Mesendoderm (in vitro differentiated cells): Measurements from ENCODE around the gene TSPAN31.

Experiments used
- DNase-seq: peaks from one replicate; pipeline ENCODE4 v3.0.0; 2013
- H2AK5ac ChIP-seq: 2 replicates; pipeline ENCODE4 v1.6.1; 2013; ENCODE audit warnings: low read length, inconsistent platforms
- H2BK120ac ChIP-seq: 2 replicates; pipeline ENCODE4 v1.6.1; 2013; ENCODE audit warnings: low read depth, mild to moderate bottlenecking, low read length, moderate library complexity, mixed read lengths
- H2BK15ac ChIP-seq: replicated peaks from 2 replicates; pipeline ENCODE4 v1.6.1; 2013; ENCODE audit warnings: low read depth, mild to moderate bottlenecking, moderate library complexity
- H2BK5ac ChIP-seq: 2 replicates; pipeline ENCODE4 v1.6.1; 2013; ENCODE audit warnings: low read length, inconsistent platforms
- H3K18ac ChIP-seq: 2 replicates; pipeline ENCODE4 v1.6.1; 2013; ENCODE audit warnings: mild to moderate bottlenecking, low read length, mixed read lengths
- H3K23ac ChIP-seq: one replicate; pipeline ENCODE4 v1.6.1; 2013; ENCODE audit warnings: low read length
- H3K27ac ChIP-seq: 2 replicates; pipeline ENCODE4 v1.5.1; 2013; ENCODE audit warnings: low read depth, mild to moderate bottlenecking, inconsistent platforms, low read length, moderate library complexity
- H3K27me3 ChIP-seq: 2 replicates; pipeline ENCODE4 v1.6.1; 2013; ENCODE audit warnings: low read length, control low read depth, mild to moderate bottlenecking, inconsistent platforms; ENCODE audit not compliant: insufficient read depth, poor library complexity
- H3K36me3 ChIP-seq: 2 replicates; pipeline ENCODE4 v1.6.1; 2013; ENCODE audit warnings: low read length, inconsistent platforms; ENCODE audit not compliant: control insufficient read depth, insufficient read depth
- H3K4ac ChIP-seq: one replicate; pipeline ENCODE4 v1.6.1; 2013; ENCODE audit warnings: low read depth, mild to moderate bottlenecking, low read length, moderate library complexity
- H3K4me1 ChIP-seq: 2 replicates; pipeline ENCODE4 v1.6.1; 2013; ENCODE audit warnings: low read depth, low read length, inconsistent platforms; ENCODE audit not compliant: control insufficient read depth
- H3K4me2 ChIP-seq: 2 replicates; pipeline ENCODE4 v1.6.1; 2013; ENCODE audit warnings: low read length
- H3K4me3 ChIP-seq: 2 replicates; pipeline ENCODE4 v1.5.1; 2013; ENCODE audit warnings: mild to moderate bottlenecking, low read length
- H3K56ac ChIP-seq: one replicate; pipeline ENCODE4 v1.6.1; 2013; ENCODE audit warnings: low read length
- H3K79me1 ChIP-seq: 2 replicates; pipeline ENCODE4 v1.6.1; 2013; ENCODE audit warnings: low read length, inconsistent platforms
- H3K79me2 ChIP-seq: 2 replicates; pipeline ENCODE4 v1.6.1; 2013; ENCODE audit warnings: mild to moderate bottlenecking, low read length; ENCODE audit not compliant: control insufficient read depth, insufficient read depth
- H3K9ac ChIP-seq: 2 replicates; pipeline ENCODE4 v1.6.1; 2013; ENCODE audit warnings: low read length, inconsistent platforms
- H4K5ac ChIP-seq: one replicate; pipeline ENCODE4 v1.6.1; 2013; ENCODE audit warnings: low read length
- H4K8ac ChIP-seq: one replicate; pipeline ENCODE4 v1.6.1; 2013; ENCODE audit warnings: low read depth, mild to moderate bottlenecking, control low read depth, low read length, moderate library complexity
- WGBS: extraction: QIAGEN DNeasy Blood & Tissue Kit; methylation state at CpG from one replicate; pipeline ENCODE4 v1.1.7; 2013; ENCODE audit warnings: low lambda C conversion rate, missing lambda C conversion rate; ENCODE audit not compliant: insufficient coverage; ENCODE audit errors: extremely low coverage; 5-methylcytosine and 5-hydroxymethylcytosine counted together

The TSPAN31 gene

GRCh38 chr12:57783466-57783801 lies 38.6 kb downstream of the TSPAN31 start:
- peaks cover 4% of the 10 kb centered on the region for H3K36me3 ChIP-seq
- H3K18ac ChIP-seq: no peak overlapping the region
- H2BK120ac ChIP-seq: no peak overlapping the region
- no peak overlapping the region for H2BK5ac ChIP-seq
- no peaks in the 10 kb centered on the region for H3K27me3 ChIP-seq
- H3K4me3 ChIP-seq: peak overlapping the region; percentile 96
- H3K23ac ChIP-seq: no peak overlapping the region
- peak overlapping the region; percentile 97 for H3K56ac ChIP-seq
- no peak overlapping the region for H3K27ac ChIP-seq
- no peak overlapping the region for H4K5ac ChIP-seq
- peak overlapping the region; percentile 85 for H3K4me2 ChIP-seq
- H3K79me2 ChIP-seq: peaks cover 8% of the 10 kb centered on the region
- H3K79me1 ChIP-seq: peaks cover 5% of the 10 kb centered on the region
- peak overlapping the region; percentile 94 for H3K9ac ChIP-seq
- no peak overlapping the region for H2BK15ac ChIP-seq
- no peak overlapping the region for H2AK5ac ChIP-seq
- H4K8ac ChIP-seq: no peak overlapping the region
- no peaks in the 10 kb centered on the region for H3K4me1 ChIP-seq
- DNase-seq: no peak
- no peak overlapping the region for H3K4ac ChIP-seq
- no CpG with 5 or more reads among the region's 12 CpGs for WGBS

- H3K27me3 ChIP-seq: no peaks in the 10 kb centered on the region
- no peak overlapping the region for H3K9ac ChIP-seq
- DNase-seq: no peak
- no peak overlapping the region for H3K4ac ChIP-seq
- WGBS: no CpG with 5 or more reads among the region's 11 CpGs
- no peak overlapping the region for H2BK120ac ChIP-seq
- H3K18ac ChIP-seq: no peak overlapping the region
- no peak overlapping the region for H3K4me2 ChIP-seq
- no peak overlapping the region for H4K8ac ChIP-seq
- H3K56ac ChIP-seq: no peak overlapping the region
- no peak overlapping the region for H2AK5ac ChIP-seq
- H4K5ac ChIP-seq: no peak overlapping the region
- H2BK5ac ChIP-seq: no peak overlapping the region
- H3K4me3 ChIP-seq: no peak overlapping the region
- no peaks in the 10 kb centered on the region for H3K4me1 ChIP-seq
- H3K79me1 ChIP-seq: peaks cover 5% of the 10 kb centered on the region
- peaks cover 8% of the 10 kb centered on the region for H3K79me2 ChIP-seq
- no peak overlapping the region for H2BK15ac ChIP-seq
- H3K23ac ChIP-seq: no peak overlapping the region
- H3K36me3 ChIP-seq: peaks cover 4% of the 10 kb centered on the region
- no peak overlapping the region for H3K27ac ChIP-seq
Observed at GRCh38 chr12:57783861-57784260, 39.0 kb downstream of the TSPAN31 start.

- no peak for DNase-seq
- WGBS: no CpG with 5 or more reads among the region's 1 CpG
- no peak overlapping the region for H3K18ac ChIP-seq
- no peak overlapping the region for H4K8ac ChIP-seq
- no peak overlapping the region for H3K4me2 ChIP-seq
- no peak overlapping the region for H3K9ac ChIP-seq
- no peak overlapping the region for H3K56ac ChIP-seq
- no peaks in the 10 kb centered on the region for H3K79me2 ChIP-seq
- no peak overlapping the region for H3K4ac ChIP-seq
- no peak overlapping the region for H3K4me3 ChIP-seq
- H3K27ac ChIP-seq: no peak overlapping the region
- no peak overlapping the region for H2BK5ac ChIP-seq
- no peak overlapping the region for H2BK120ac ChIP-seq
- no peaks in the 10 kb centered on the region for H3K27me3 ChIP-seq
- H3K4me1 ChIP-seq: no peaks in the 10 kb centered on the region
- H3K79me1 ChIP-seq: no peaks in the 10 kb centered on the region
- H2AK5ac ChIP-seq: no peak overlapping the region
- no peak overlapping the region for H3K23ac ChIP-seq
- no peak overlapping the region for H2BK15ac ChIP-seq
- H3K36me3 ChIP-seq: peaks cover 5% of the 10 kb centered on the region
- no peak overlapping the region for H4K5ac ChIP-seq
Observed at GRCh38 chr12:57793920-57794319, 49.1 kb downstream of the TSPAN31 start.

GRCh38 chr12:57795354-57795753 lies 50.5 kb downstream of the TSPAN31 start:
- WGBS: no CpG with 5 or more reads among the region's 6 CpGs
- H3K4me3 ChIP-seq: no peak overlapping the region
- H3K27ac ChIP-seq: no peak overlapping the region
- H3K56ac ChIP-seq: no peak overlapping the region
- no peak overlapping the region for H2BK5ac ChIP-seq
- no peaks in the 10 kb centered on the region for H3K4me1 ChIP-seq
- no peak overlapping the region for H3K4ac ChIP-seq
- no peak overlapping the region for H2AK5ac ChIP-seq
- no peak overlapping the region for H2BK15ac ChIP-seq
- no peak overlapping the region for H3K9ac ChIP-seq
- no peak overlapping the region for H4K8ac ChIP-seq
- no peak overlapping the region for H3K23ac ChIP-seq
- H3K18ac ChIP-seq: no peak overlapping the region
- no peaks in the 10 kb centered on the region for H3K27me3 ChIP-seq
- peaks cover 6% of the 10 kb centered on the region for H3K36me3 ChIP-seq
- no peaks in the 10 kb centered on the region for H3K79me1 ChIP-seq
- H4K5ac ChIP-seq: no peak overlapping the region
- no peak overlapping the region for H2BK120ac ChIP-seq
- no peak for DNase-seq
- H3K79me2 ChIP-seq: no peaks in the 10 kb centered on the region
- H3K4me2 ChIP-seq: no peak overlapping the region

GRCh38 chr12:57796996-57797395 lies 52.2 kb downstream of the TSPAN31 start:
- Histone ChIP-seq H4K5ac (no peak overlapping the region), H2BK15ac (no peak overlapping the region), H3K79me2 (no peaks in the 10 kb centered on the region), H4K8ac (no peak overlapping the region), H2BK5ac (no peak overlapping the region), H3K4me1 (no peaks in the 10 kb centered on the region), H3K27me3 (no peaks in the 10 kb centered on the region), H3K4ac (no peak overlapping the region), H3K56ac (no peak overlapping the region), H3K27ac (no peak overlapping the region), H3K18ac (no peak overlapping the region), H2AK5ac (no peak overlapping the region), H3K9ac (no peak overlapping the region), H3K36me3 (peaks cover 6% of the 10 kb centered on the region), H3K79me1 (no peaks in the 10 kb centered on the region), H3K23ac (no peak overlapping the region), H3K4me3 (no peak overlapping the region), H3K4me2 (no peak overlapping the region), H2BK120ac (no peak overlapping the region)
- WGBS: no CpG with 5 or more reads among the region's 1 CpG
- no peak for DNase-seq

- Histone ChIP-seq H3K9ac (no peak overlapping the region), H4K8ac (no peak overlapping the region), H3K79me1 (no peaks in the 10 kb centered on the region), H4K5ac (no peak overlapping the region), H3K4me3 (no peak overlapping the region), H2BK120ac (no peak overlapping the region), H2BK5ac (no peak overlapping the region), H3K27me3 (no peaks in the 10 kb centered on the region), H3K4me1 (no peaks in the 10 kb centered on the region), H3K27ac (no peak overlapping the region), H3K79me2 (no peaks in the 10 kb centered on the region), H3K18ac (no peak overlapping the region), H3K4me2 (no peak overlapping the region), H3K56ac (no peak overlapping the region), H2AK5ac (no peak overlapping the region), H3K23ac (no peak overlapping the region), H2BK15ac (no peak overlapping the region), H3K36me3 (peaks cover 6% of the 10 kb centered on the region), H3K4ac (no peak overlapping the region)
- DNase-seq: no peak
- no CpG with 5 or more reads among the region's 1 CpG for WGBS
Observed at GRCh38 chr12:57797933-57798332, 53.1 kb downstream of the TSPAN31 start.
